WTC11 (cell line): ENCODE data around the gene ARAP3. TPM values are rescaled to one million over a fixed set of nuclear protein-coding genes. Genes with fewer than 3 reads are reported as not detected.

Experiments
- ATAC-seq: fragments of 200-7000 bp; cut with Tn5 transposase; 2 replicates; pipeline ENCODE4 v1.10.0; 2021; ENCODE audit warnings: mild to moderate bottlenecking, moderate library complexity
- CTCF ChIA-PET: fragments of 300-600 bp; sonication (Branson Sonifier 250); formaldehyde crosslinking; loops from one replicate; lab custom pipeline; 2021; ENCODE audit warnings: antibody characterized with exemption; lab: Charles Lee
- POLR2A ChIA-PET: fragments of 350-600 bp; sonication (Branson Sonifier 250); formaldehyde crosslinking; loops from one replicate; lab custom pipeline; 2021; ENCODE audit warnings: antibody characterized with exemption; lab: Charles Lee
- DNase-seq: peaks from one replicate; pipeline ENCODE4 v3.0.0; 2021; ENCODE audit warnings: low spot score
- H3K27ac Mint-ChIP-seq: 2 replicates; pipeline ENCODE4 v1.8.0; 2021; ENCODE audit warnings: mixed read lengths
- H3K27me3 Mint-ChIP-seq: 2 replicates; pipeline ENCODE4 v1.8.0; 2021; ENCODE audit warnings: low read depth, mild to moderate bottlenecking, moderate library complexity, mixed read lengths
- H3K36me3 Mint-ChIP-seq: 2 replicates; pipeline ENCODE4 v1.8.0; 2021; ENCODE audit warnings: mixed read lengths
- H3K4me1 Mint-ChIP-seq: 2 replicates; pipeline ENCODE4 v1.8.0; 2022; ENCODE audit warnings: mixed read lengths
- H3K4me3 Mint-ChIP-seq: 2 replicates; pipeline ENCODE4 v1.8.0; 2021; ENCODE audit warnings: mild to moderate bottlenecking, moderate library complexity, mixed read lengths
- H3K9me3 Mint-ChIP-seq: 2 replicates; pipeline ENCODE4 v1.8.0; 2021; ENCODE audit warnings: mixed read lengths
- EMX1 ChIP-seq: fragments of 250-450 bp; sonication (Bioruptor Pico); IDR thresholded peaks from 2 replicates; pipeline ENCODE4 v1.8.0; 2021; ENCODE audit warnings: mild to moderate bottlenecking
- FOXK1 ChIP-seq: sonication (generic); formaldehyde crosslinking; IDR thresholded peaks from 2 replicates; pipeline ENCODE4 v1.8.0; 2022; ENCODE audit warnings: mild to moderate bottlenecking, moderate library complexity, missing genetic modification reagents
- KAT7 ChIP-seq: sonication (generic); formaldehyde crosslinking; IDR thresholded peaks from 2 replicates; pipeline ENCODE4 v1.8.1; 2023; ENCODE audit warnings: missing genetic modification reagents, mild to moderate bottlenecking, borderline replicate concordance
- NFATC4 ChIP-seq: fragments of 250-450 bp; sonication (Bioruptor Pico); IDR thresholded peaks from 2 replicates; pipeline ENCODE4 v1.9.0; 2021; ENCODE audit warnings: mild to moderate bottlenecking
- NR1H2 ChIP-seq: sonication (generic); formaldehyde crosslinking; IDR thresholded peaks from 2 replicates; pipeline ENCODE4 v1.9.0; 2021; ENCODE audit warnings: mild to moderate bottlenecking, moderate library complexity, missing genetic modification reagents
- SMAD3 ChIP-seq: sonication (generic); formaldehyde crosslinking; IDR thresholded peaks from 2 replicates; pipeline ENCODE4 v1.8.0; 2022; ENCODE audit warnings: missing genetic modification reagents, mild to moderate bottlenecking, borderline replicate concordance
- TCF7 ChIP-seq: sonication (generic); formaldehyde crosslinking; IDR thresholded peaks from 2 replicates; pipeline ENCODE4 v1.8.0; 2022; ENCODE audit warnings: mild to moderate bottlenecking, low read depth, missing genetic modification reagents, moderate library complexity
- TEAD4 ChIP-seq: sonication (generic); formaldehyde crosslinking; IDR thresholded peaks from 2 replicates; pipeline ENCODE4 v1.8.0; 2022; ENCODE audit warnings: mild to moderate bottlenecking, missing genetic modification reagents
- ZNF121 ChIP-seq: sonication (generic); formaldehyde crosslinking; IDR thresholded peaks from 2 replicates; pipeline ENCODE4 v1.8.0; 2023; ENCODE audit warnings: missing genetic modification reagents
- total RNA-seq: library from RNA; stranded (reverse); gene quantifications from 3 replicates; pipeline ENCODE4 v1.2.3, GENCODE V29; 2021
- TF ChIP-seq, protein P1 (sequence below): sonication (generic); formaldehyde crosslinking; IDR thresholded peaks from 2 replicates; pipeline ENCODE4 v1.8.1; 2023; ENCODE audit warnings: mild to moderate bottlenecking, moderate library complexity, missing genetic modification reagents
- TF ChIP-seq, protein P2 (sequence below): sonication (generic); formaldehyde crosslinking; IDR thresholded peaks from 2 replicates; pipeline ENCODE4 v1.8.1; 2022; ENCODE audit warnings: low read depth, mild to moderate bottlenecking, moderate library complexity, missing genetic modification reagents, borderline replicate concordance
- TF ChIP-seq, protein P3 (sequence below): fragments of 250-450 bp; sonication (Bioruptor Pico); IDR thresholded peaks from 2 replicates; pipeline ENCODE4 v2.1.2; 2022; ENCODE audit warnings: mild to moderate bottlenecking, moderate library complexity
- TF ChIP-seq, protein P4 (sequence below): sonication (generic); formaldehyde crosslinking; IDR thresholded peaks from 2 replicates; pipeline ENCODE4 v1.8.0; 2023; ENCODE audit warnings: mild to moderate bottlenecking, missing genetic modification reagents
- TF ChIP-seq, protein P5 (sequence below): fragments of 250-450 bp; sonication (Bioruptor Pico); conservative IDR thresholded peaks from 2 replicates; pipeline ENCODE4 v1.9.0; 2021; ENCODE audit warnings: mild to moderate bottlenecking

The ARAP3 gene
- total RNA-seq, 1 experiment from 2014 or later = 60.4 TPM

DNA sequence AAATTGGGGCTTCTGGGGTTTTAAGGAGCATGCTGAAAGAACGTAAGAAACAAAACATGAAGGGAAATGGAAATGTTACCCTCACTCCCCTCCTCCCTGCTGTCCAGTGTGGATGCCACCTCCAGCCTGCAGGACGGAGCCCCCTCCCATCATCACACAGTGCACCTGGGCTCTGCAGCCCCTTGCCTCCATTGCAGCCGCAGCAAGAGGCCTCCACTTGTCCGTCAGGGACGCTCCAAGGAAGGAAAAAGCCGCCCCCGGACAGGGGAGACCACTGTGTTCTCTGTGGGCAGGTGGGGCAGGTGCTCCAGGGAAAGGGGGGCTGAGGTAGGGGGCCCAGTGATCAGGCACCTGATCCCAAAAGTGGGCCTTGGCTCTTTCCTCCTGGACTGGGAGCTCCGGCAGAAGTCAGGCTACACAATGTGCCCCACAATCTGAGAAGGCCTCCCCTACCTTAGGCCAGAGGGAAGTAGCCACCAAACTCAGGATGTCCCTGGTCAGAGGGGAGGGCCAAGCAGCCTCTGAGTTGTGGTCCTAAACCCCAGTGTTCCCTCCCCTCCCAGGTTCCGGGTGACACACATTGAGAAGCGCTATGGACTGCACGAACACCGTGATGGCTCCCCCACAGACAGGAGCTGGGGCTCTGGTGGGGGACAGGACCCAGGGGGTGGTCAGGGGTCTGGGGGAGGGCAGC, 42.5 kb downstream of the ARAP3 start (continued):
- TF ChIP-seq, protein P1, sequence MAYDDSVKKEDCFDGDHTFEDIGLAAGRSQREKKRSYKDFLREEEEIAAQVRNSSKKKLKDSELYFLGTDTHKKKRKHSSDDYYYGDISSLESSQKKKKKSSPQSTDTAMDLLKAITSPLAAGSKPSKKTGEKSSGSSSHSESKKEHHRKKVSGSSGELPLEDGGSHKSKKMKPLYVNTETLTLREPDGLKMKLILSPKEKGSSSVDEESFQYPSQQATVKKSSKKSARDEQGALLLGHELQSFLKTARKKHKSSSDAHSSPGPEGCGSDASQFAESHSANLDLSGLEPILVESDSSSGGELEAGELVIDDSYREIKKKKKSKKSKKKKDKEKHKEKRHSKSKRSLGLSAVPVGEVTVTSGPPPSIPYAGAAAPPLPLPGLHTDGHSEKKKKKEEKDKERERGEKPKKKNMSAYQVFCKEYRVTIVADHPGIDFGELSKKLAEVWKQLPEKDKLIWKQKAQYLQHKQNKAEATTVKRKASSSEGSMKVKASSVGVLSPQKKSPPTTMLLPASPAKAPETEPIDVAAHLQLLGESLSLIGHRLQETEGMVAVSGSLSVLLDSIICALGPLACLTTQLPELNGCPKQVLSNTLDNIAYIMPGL (CRISPR knock-in tag) = no peak
- TF ChIP-seq, all 79 proteins: peak for 0

DNA sequence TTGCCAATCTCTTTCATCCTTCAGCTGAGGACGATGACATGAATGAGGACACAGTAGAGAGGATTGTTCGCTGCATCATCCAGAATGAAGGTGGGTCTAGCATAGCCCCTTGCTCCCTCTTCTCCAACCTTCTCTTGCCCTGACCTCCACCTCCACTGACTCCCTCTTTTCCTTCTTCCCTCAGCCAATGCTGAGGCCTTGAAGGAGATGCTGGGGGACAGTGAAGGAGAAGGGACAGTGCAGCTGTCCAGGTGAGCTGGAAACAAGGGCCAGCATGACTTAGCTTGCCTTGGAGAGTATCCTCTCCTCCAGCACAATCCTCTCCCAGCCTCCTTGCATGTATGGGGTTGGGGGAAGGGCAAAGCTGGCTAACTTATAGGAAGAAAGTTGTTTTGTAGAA, 43.3 kb downstream of the ARAP3 start:
- H3K36me3 Mint-ChIP-seq = peaks cover 12% of the 10 kb centered on the region
- no peaks in the 10 kb centered on the region for H3K9me3 Mint-ChIP-seq
- ATAC-seq = no peak
- TF ChIP-seq, protein P2, sequence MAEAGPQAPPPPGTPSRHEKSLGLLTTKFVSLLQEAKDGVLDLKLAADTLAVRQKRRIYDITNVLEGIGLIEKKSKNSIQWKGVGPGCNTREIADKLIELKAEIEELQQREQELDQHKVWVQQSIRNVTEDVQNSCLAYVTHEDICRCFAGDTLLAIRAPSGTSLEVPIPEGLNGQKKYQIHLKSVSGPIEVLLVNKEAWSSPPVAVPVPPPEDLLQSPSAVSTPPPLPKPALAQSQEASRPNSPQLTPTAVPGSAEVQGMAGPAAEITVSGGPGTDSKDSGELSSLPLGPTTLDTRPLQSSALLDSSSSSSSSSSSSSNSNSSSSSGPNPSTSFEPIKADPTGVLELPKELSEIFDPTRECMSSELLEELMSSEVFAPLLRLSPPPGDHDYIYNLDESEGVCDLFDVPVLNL = no peak
- no peak for TF ChIP-seq KAT7 (CRISPR knock-in tag)
- TF ChIP-seq, protein P3, sequence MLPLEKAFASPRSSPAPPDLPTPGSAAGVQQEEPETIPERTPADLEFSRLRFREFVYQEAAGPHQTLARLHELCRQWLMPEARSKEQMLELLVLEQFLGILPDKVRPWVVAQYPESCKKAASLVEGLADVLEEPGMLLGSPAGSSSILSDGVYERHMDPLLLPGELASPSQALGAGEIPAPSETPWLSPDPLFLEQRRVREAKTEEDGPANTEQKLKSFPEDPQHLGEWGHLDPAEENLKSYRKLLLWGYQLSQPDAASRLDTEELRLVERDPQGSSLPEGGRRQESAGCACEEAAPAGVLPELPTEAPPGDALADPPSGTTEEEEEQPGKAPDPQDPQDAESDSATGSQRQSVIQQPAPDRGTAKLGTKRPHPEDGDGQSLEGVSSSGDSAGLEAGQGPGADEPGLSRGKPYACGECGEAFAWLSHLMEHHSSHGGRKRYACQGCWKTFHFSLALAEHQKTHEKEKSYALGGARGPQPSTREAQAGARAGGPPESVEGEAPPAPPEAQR (CRISPR knock-in tag) = no peak
- peaks cover 26% of the 10 kb centered on the region for H3K4me1 Mint-ChIP-seq
- H3K27me3 Mint-ChIP-seq = no peaks in the 10 kb centered on the region
- H3K4me3 Mint-ChIP-seq = peak overlapping the region; percentile 81; the same call in 1 of the 2 replicates
- ChIA-PET POLR2A (interaction anchor here (2.4 to 2.8 kb wide), 2 partner anchors 12 to 47 kb away, joined by 13 to 19 read pairs; partner anchors contain the start of gene FCHSD1), CTCF (interaction anchor here (1.6 to 3.0 kb wide), 3 partner anchors 31 to 47 kb away, joined by 6 to 42 read pairs (median 12); partner anchors contain the start of gene ARAP3)
- H3K27ac Mint-ChIP-seq = no peak overlapping the region
- DNase-seq = no peak

DNA sequence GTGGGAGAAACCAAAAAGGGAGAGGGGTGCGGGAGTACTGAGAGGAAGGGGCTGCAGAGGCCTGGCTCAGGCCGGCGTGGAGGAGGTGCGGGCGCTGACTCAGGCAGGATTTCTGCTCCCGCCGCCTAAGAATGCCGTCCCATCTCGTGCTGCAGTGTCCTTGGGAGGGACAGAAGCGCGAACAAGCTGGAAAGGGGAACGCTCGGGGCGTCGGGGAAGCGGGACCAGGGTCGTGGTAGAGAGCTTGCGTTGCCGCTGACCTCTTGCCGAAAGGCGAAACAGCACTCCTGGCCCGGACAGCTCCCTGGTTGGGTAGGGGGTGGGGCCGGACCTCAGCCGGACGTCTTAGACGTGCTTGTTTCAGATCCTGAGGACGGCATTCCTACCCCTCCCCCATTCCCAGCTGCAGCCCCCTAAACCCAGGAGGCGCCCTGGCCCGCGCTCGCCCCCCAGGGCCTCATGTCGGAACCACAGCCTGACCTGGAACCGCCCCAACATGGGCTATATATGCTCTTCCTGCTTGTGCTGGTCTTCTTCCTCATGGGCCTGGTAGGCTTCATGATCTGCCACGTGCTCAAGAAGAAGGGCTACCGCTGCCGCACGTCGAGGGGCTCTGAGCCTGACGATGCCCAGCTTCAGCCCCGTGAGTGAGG, 44.1 kb downstream of the ARAP3 start:
- H3K4me1 Mint-ChIP-seq = peaks cover 26% of the 10 kb centered on the region
- no peaks in the 10 kb centered on the region for H3K9me3 Mint-ChIP-seq
- no peaks in the 10 kb centered on the region for H3K27me3 Mint-ChIP-seq
- POLR2A ChIA-PET = interaction anchor here (0.5 to 3.3 kb wide), 7 partner anchors 12 to 544 kb away, joined by 3 to 36 read pairs (median 3); partner anchors contain the start of genes DIAPH1, FCHSD1 and PCDHB2
- peak overlapping the region; percentile 36; the same call in 1 of the 2 replicates for H3K27ac Mint-ChIP-seq
- peaks cover 12% of the 10 kb centered on the region for H3K36me3 Mint-ChIP-seq
- H3K4me3 Mint-ChIP-seq = peak overlapping the region; percentile 81
- CTCF ChIA-PET = interaction anchor here (0.6 to 3.9 kb wide), 26 partner anchors 8 to 374 kb away, joined by 3 to 106 read pairs (median 7); partner anchors contain the start of genes ARAP3, DIAPH1, FCHSD1 and PCDH1
- DNase-seq (peak; percentile 94), ATAC-seq (peak; percentile 60)
- TF ChIP-seq, protein P4, sequence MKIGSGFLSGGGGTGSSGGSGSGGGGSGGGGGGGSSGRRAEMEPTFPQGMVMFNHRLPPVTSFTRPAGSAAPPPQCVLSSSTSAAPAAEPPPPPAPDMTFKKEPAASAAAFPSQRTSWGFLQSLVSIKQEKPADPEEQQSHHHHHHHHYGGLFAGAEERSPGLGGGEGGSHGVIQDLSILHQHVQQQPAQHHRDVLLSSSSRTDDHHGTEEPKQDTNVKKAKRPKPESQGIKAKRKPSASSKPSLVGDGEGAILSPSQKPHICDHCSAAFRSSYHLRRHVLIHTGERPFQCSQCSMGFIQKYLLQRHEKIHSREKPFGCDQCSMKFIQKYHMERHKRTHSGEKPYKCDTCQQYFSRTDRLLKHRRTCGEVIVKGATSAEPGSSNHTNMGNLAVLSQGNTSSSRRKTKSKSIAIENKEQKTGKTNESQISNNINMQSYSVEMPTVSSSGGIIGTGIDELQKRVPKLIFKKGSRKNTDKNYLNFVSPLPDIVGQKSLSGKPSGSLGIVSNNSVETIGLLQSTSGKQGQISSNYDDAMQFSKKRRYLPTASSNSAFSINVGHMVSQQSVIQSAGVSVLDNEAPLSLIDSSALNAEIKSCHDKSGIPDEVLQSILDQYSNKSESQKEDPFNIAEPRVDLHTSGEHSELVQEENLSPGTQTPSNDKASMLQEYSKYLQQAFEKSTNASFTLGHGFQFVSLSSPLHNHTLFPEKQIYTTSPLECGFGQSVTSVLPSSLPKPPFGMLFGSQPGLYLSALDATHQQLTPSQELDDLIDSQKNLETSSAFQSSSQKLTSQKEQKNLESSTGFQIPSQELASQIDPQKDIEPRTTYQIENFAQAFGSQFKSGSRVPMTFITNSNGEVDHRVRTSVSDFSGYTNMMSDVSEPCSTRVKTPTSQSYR (CRISPR knock-in tag) = peak; percentile 94
- TF ChIP-seq TCF7 (CRISPR knock-in tag) (0 out of 2 replicates have a peak, but pooled peaks have one; percentile 20), EMX1 (CRISPR knock-in tag) (peak; percentile 61; the same call in 1 of the 2 replicates), NFATC4 (CRISPR knock-in tag) (peak; percentile 4; the same call in 1 of the 2 replicates), TEAD4 (CRISPR knock-in tag) (no peak), ZNF121 (CRISPR knock-in tag) (no peak), NR1H2 (CRISPR knock-in tag) (no peak), FOXK1 (CRISPR knock-in tag) (peak; percentile 54; the same call in 1 of the 2 replicates), SMAD3 (CRISPR knock-in tag) (no peak; the same call in 1 of the 2 replicates)
- TF ChIP-seq, protein P5, sequence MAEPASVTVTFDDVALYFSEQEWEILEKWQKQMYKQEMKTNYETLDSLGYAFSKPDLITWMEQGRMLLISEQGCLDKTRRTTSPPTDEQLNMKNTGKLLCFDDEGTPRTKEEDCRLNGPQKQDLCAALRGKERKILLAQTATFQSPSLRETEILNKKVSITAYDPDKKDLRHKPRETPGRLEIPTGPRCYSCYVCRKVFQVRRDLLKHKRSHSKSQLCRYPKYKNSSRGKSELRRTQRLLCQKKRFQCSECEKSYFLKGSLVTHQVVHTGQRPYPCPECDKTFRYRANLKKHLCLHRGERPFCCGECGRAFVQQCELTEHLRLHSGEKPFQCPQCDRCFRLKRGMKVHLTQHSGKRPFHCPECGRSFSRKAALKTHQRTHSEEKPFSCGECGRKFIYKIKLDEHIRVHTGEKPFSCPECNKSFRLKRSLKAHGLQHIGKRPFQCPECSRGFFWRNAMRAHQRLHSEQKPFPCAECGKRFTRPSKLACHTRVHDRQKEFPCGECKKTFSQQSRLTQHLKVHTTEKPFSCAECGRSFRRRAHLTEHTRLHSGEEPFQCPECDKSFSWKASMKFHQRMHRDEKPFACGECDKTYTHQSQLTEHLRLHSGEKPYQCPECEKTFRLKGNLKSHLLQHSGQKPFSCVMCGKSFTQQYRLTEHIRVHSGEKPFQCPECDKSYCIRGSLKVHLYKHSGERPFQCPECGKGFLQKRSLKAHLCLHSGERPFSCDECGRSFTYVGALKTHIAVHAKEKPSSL (CRISPR knock-in tag) = no peak
- TF ChIP-seq, protein P3 (CRISPR knock-in tag) = no peak
